ENCODE results near the gene CTRB2.

Gene CTRB2

GRCh38 chr16:75203667-75204409 is 3.1 kb downstream of the CTRB2 start:
- DNase-seq, result no peak

- DNase-seq, result no peak
These were observed 3.9 kb downstream of the CTRB2 start for GRCh38 chr16:75203096-75203495.

GRCh38 chr16:75202069-75202590 is 4.8 kb downstream of the CTRB2 start:
- no peak for DNase-seq

GRCh38 chr16:75198135-75198600 is 8.8 kb downstream of the CTRB2 start:
- no peak for DNase-seq

- no peak for DNase-seq
These were observed 9.3 kb downstream of the CTRB2 start for GRCh38 chr16:75197522-75198134.

GRCh38 chr16:75196836-75197235 is 10.1 kb downstream of the CTRB2 start:
- no peak for DNase-seq

- no peak for DNase-seq
These were observed 10.9 kb downstream of the CTRB2 start for GRCh38 chr16:75195811-75196790.

GRCh38 chr16:75193730-75194444 is 13.1 kb downstream of the CTRB2 start:
- DNase-seq, result no peak

- DNase-seq, result no peak
These were observed 13.7 kb downstream of the CTRB2 start for GRCh38 chr16:75193265-75193650.

GRCh38 chr16:75192606-75193264 is 14.2 kb downstream of the CTRB2 start:
- no peak for DNase-seq

- no peak for DNase-seq
These were observed 17.2 kb downstream of the CTRB2 start for GRCh38 chr16:75189638-75190245.

GRCh38 chr16:75188832-75189477 is 18.0 kb downstream of the CTRB2 start:
- DNase-seq, result no peak

GRCh38 chr16:75181630-75182029 is 25.3 kb downstream of the CTRB2 start:
- no peak for DNase-seq

GRCh38 chr16:75179208-75179607 is 27.8 kb downstream of the CTRB2 start:
- DNase-seq, result no peak

- no peak for DNase-seq
These were observed 30.0 kb downstream of the CTRB2 start for GRCh38 chr16:75176926-75177325.

GRCh38 chr16:75175074-75175473 is 31.9 kb downstream of the CTRB2 start:
- DNase-seq, result no peak

GRCh38 chr16:75172578-75172977 is 34.4 kb downstream of the CTRB2 start:
- DNase-seq, result no peak

- no peak for DNase-seq
These were observed 37.0 kb downstream of the CTRB2 start for GRCh38 chr16:75169899-75170405.

GRCh38 chr16:75160386-75160785 is 46.6 kb downstream of the CTRB2 start:
- no peak for DNase-seq
